Esophagus squamous epithelium (tissue), 5 donors: ENCODE data around the gene CNTRL. TPM values are rescaled to one million over a fixed set of nuclear protein-coding genes. Genes with fewer than 3 reads are reported as not detected.

Experiments
- DNase-seq: peaks from one replicate; lab custom pipeline; 2025; lab: John Stamatoyannopoulos, UW
- H3K27ac ChIP-seq, 4 donors: fragments of 200-600 bp; sonication (generic); one replicate each; pipeline ENCODE4 v1.5.1; 2016 to 2019; ENCODE audit warnings: mild to moderate bottlenecking in 1 of 4
- H3K27me3 ChIP-seq, 4 donors: fragments of 200-600 bp; sonication (generic); 1 replicate in 3 of 4; 2 replicates in 1 of 4; pipeline versions ENCODE4 v1.5.1 to v1.6.0; 2017 to 2021; ENCODE audit warnings: antibody characterized with exemption in 1 of 4
- H3K36me3 ChIP-seq, 3 donors: fragments of 200-600 bp; sonication (generic); one replicate each; pipeline ENCODE4 v1.5.1; 2016 to 2019
- H3K4me1 ChIP-seq, 3 donors: fragments of 200-600 bp; sonication (generic); one replicate each; pipeline ENCODE4 v1.5.1; 2017 to 2019
- H3K4me3 ChIP-seq, 4 donors: fragments of 200-600 bp; sonication (generic); 1 replicate in 3 of 4; 2 replicates in 1 of 4; pipeline ENCODE4 v1.5.1; 2016 to 2019; ENCODE audit warnings: mild to moderate bottlenecking in 2 of 4, moderate library complexity in 1 of 4
- H3K9me3 ChIP-seq, 3 donors: fragments of 200-600 bp; sonication (generic); one replicate each; pipeline ENCODE4 v1.5.1; 2016 to 2019
- POLR2A ChIP-seq, 4 donors: fragments of 450-650 bp; IDR thresholded peaks; one replicate each; pipeline ENCODE4 v1.6.1; 2017; ENCODE audit warnings: antibody characterized with exemption in 4 of 4, mild to moderate bottlenecking in 4 of 4, moderate library complexity in 3 of 4
- WGBS, 2 donors: methylation state at CpG; one replicate each; pipeline ENCODE4 v1.1.5; 2018; 5-methylcytosine and 5-hydroxymethylcytosine counted together
- intact Hi-C: fragments of 100-400 bp; cut with DNase I; formaldehyde crosslinking; loops from one replicate; pipeline ENCODE4 v1.15.0; 2022
- total RNA-seq, 4 donors: library from RNA; depleted of rRNA; stranded (reverse); fragments of >200 nt; gene quantifications; one replicate each; pipeline ENCODE4 v1.1.0, GENCODE V29; 2016
- TF ChIP-seq, protein P1 (sequence below), 6 experiments: fragments of 450-650 bp in 4 of 6; fragments of 200-600 bp in 2 of 6; sonication (generic) in 2 of 6; IDR thresholded peaks; one replicate each; pipeline ENCODE4 v1.5.1; 2016 to 2019; ENCODE audit warnings: antibody characterized with exemption in 6 of 6, mild to moderate bottlenecking in 4 of 6, moderate library complexity in 4 of 6
- donor health status: DM: yes; HTN: yes; CAD: no.

The CNTRL gene
- total RNA-seq, 4 donors from 2014 or later = 7.2 to 15.3 (median 8.0) TPM

DNA sequence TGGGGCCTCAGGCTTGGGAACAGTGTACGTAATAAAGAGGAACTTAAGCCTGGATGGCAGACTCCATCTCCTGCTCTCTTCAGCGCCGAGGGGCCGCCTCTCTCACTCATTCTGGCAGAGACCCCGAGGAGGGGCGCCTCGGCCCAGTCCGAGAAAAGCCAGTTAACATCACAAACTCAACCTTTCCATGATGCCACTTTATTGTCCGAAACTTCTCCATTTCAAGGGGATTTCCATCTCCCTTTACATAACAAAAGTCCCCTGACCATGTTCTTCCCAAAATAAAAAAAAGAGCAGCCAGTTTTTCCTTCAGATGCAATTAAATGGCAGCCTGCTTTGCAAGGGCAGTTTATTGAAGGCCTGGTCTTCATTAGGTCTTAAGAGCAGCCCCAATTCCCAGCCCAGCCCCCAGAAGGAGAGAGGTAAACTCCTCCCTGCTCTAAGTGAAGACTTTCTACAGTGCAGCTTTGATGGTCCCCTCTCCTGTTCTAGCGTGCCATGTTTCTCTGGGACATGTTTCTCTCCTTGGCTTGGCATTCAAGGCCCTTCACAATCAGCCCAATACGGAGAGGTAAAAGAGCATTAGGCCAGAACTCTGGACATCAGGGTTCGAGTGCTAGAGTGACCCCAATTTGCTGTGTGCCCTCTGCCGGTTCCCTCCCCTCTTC lies 146.4 kb downstream of the CNTRL start:
- TF ChIP-seq POLR2A (IDR thresholded peaks at IDR 0.05) = no peak
- TF ChIP-seq, protein P1, sequence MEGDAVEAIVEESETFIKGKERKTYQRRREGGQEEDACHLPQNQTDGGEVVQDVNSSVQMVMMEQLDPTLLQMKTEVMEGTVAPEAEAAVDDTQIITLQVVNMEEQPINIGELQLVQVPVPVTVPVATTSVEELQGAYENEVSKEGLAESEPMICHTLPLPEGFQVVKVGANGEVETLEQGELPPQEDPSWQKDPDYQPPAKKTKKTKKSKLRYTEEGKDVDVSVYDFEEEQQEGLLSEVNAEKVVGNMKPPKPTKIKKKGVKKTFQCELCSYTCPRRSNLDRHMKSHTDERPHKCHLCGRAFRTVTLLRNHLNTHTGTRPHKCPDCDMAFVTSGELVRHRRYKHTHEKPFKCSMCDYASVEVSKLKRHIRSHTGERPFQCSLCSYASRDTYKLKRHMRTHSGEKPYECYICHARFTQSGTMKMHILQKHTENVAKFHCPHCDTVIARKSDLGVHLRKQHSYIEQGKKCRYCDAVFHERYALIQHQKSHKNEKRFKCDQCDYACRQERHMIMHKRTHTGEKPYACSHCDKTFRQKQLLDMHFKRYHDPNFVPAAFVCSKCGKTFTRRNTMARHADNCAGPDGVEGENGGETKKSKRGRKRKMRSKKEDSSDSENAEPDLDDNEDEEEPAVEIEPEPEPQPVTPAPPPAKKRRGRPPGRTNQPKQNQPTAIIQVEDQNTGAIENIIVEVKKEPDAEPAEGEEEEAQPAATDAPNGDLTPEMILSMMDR (IDR thresholded peaks at IDR 0.05) = no peak
- Histone ChIP-seq H3K27ac (no peak overlapping the region), H3K27me3 (no peaks in the 10 kb centered on the region), H3K4me3 (no peak overlapping the region), H3K9me3 (no peaks in the 10 kb centered on the region), H3K4me1 (peaks cover 0 to 6% (median 0%) of the 10 kb centered on the region in 3 donors), H3K36me3 (peaks cover 0 to 9% (median 0%) of the 10 kb centered on the region in 3 donors)
- DNase-seq = no peak
- intact Hi-C loops = no loop called here
- 73 to 90% methylated on average over 10 to 13 of the region's 13 CpGs for WGBS, 2 donors

DNA sequence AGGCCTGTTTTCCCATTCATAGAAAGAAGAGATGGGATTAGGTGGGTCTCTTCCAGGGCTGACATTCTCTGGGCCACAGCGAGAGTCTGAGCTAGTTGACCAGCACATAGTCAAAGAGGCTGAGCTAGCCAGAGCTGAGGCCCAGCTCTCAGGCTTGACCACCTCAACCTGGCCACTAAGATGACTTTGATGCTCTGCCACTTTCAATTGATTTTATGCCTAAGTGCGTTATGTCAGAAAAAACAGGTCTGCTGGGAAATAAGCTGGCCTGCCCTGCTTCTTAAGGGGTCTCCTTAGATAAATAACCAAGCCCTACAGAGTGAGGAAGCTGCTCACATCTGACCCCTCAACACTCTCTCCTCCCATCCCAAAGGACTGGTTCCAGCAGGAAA lies 146.9 kb downstream of the CNTRL start:
- DNase-seq = no peak
- Histone ChIP-seq H3K27me3 (no peaks in the 10 kb centered on the region), H3K27ac (no peak overlapping the region), H3K9me3 (no peaks in the 10 kb centered on the region), H3K4me3 (no peak overlapping the region), H3K4me1 (peaks cover 0 to 6% (median 0%) of the 10 kb centered on the region in 3 donors), H3K36me3 (peaks cover 0 to 3% (median 0%) of the 10 kb centered on the region in 3 donors)
- TF ChIP-seq, protein P1 (IDR thresholded peaks at IDR 0.05) = no peak
- TF ChIP-seq POLR2A (IDR thresholded peaks at IDR 0.05) = no peak
- WGBS, 2 donors = 85 to 100% methylated on average over 2 of the region's 2 CpGs
- intact Hi-C loops = no loop called here

DNA sequence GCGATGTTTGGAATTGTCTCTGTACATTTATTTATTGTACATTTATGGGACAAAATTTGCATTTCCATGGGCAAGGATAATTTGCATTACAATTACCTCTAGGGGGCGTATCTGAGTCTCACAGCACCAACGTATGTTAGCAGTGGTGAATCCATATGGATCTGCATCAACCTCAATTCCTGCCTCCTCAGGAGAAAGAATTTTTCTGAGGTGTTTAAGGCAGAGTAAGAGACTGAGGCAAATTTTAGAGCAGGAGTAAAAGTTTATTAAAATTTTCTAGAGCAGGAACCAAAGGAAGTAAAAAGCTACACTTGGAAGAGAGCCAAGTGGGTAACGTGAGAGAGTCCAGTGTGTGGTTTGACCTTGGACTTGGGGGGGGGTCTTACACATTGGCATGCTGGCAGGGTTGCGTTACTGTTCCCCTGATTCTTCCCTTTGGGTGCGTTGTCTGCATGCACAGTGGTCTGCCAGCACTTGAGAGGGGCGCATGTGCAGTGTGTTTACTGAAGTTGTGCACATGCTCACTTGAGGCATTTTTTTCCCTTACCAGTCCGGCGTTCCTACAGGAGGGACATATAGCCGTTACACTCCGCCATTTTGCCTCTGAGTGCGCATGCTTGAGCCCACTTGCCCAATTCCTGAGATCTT lies 147.9 kb downstream of the CNTRL start:
- no peak for DNase-seq
- Histone ChIP-seq H3K9me3 (no peaks in the 10 kb centered on the region), H3K4me3 (no peak overlapping the region), H3K27me3 (no peaks in the 10 kb centered on the region), H3K27ac (no peak overlapping the region), H3K4me1 (peaks cover 0 to 6% (median 0%) of the 10 kb centered on the region in 3 donors), H3K36me3 (no peaks in the 10 kb centered on the region)
- intact Hi-C loops = no loop called here
- 46 to 62% methylated on average over 8 to 12 of the region's 12 CpGs for whole genome bisulfite sequencing, 2 donors
- TF ChIP-seq, protein P1 (IDR thresholded peaks at IDR 0.05) = peak; percentile 22 to 73 (median 66)
- no peak for TF ChIP-seq POLR2A (IDR thresholded peaks at IDR 0.05)

DNA sequence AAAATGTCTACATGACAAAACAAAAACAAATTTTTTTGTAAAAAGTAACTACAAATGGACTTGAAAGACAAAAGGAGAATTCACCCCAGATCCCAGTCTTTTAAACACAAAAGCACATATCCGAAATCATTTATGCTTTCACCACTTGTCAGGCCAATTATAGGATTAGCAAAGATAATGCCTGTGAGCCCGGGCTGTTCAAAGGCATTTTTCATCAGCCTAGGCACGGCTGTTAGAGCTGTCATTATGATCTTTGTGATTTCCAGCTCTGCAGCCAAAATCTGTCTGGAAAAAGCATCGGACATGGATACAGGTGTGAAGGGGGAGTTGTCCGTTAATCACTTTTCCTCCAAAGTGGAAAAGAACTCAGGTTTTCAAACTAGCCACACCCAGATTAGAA lies 150.5 kb downstream of the CNTRL start:
- no peak for TF ChIP-seq POLR2A (IDR thresholded peaks at IDR 0.05)
- TF ChIP-seq, protein P1 (IDR thresholded peaks at IDR 0.05) = no peak
- no peak overlapping the region for H3K27ac ChIP-seq
- intact Hi-C loops = no loop called here

DNA sequence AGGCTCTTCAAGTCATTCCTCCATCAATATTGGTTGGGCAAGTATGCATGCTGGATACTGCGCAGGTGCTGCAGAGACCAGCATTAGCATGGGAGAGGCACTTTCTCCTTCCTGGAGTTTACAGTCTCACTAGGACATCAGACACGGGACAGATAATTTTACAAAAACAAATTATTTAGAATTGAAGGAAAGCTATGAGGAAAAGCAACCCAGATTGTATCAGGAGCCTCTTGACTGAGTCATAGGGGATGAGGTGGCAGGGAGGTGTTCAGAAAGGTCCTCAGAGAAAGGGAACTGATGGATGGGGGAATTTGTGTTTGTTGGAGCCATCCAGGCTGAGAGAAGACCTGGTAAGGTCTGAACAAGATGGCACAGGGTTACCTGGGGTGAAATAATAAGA lies 151.4 kb downstream of the CNTRL start:
- TF ChIP-seq, protein P1 (IDR thresholded peaks at IDR 0.05) = no peak
- TF ChIP-seq POLR2A (IDR thresholded peaks at IDR 0.05) = no peak
- no peak overlapping the region for H3K4me3 ChIP-seq
- 75 to 81% methylated on average over 2 of the region's 2 CpGs for WGBS, 2 donors
- no peak overlapping the region for H3K27ac ChIP-seq
- peaks cover 0 to 5% (median 0%) of the 10 kb centered on the region in 3 donors for H3K36me3 ChIP-seq
- H3K27me3 ChIP-seq = no peaks in the 10 kb centered on the region
- no peaks in the 10 kb centered on the region for H3K9me3 ChIP-seq
- H3K4me1 ChIP-seq = peaks cover 0 to 6% (median 0%) of the 10 kb centered on the region in 3 donors
- no peak for DNase-seq
- intact Hi-C loops = no loop called here

More for the DNA sequence above, 150.5 kb downstream of the CNTRL start:
- Histone ChIP-seq H3K36me3 (no peaks in the 10 kb centered on the region), H3K4me1 (peaks cover 0 to 6% (median 0%) of the 10 kb centered on the region in 3 donors), H3K4me3 (no peak overlapping the region), H3K9me3 (no peaks in the 10 kb centered on the region), H3K27me3 (no peaks in the 10 kb centered on the region)
- WGBS, 2 donors = 25 to 41% methylated on average over 5 of the region's 5 CpGs
- DNase-seq = no peak
